ENCODE measurements around the gene SGSH.

SGSH gene

DNA sequence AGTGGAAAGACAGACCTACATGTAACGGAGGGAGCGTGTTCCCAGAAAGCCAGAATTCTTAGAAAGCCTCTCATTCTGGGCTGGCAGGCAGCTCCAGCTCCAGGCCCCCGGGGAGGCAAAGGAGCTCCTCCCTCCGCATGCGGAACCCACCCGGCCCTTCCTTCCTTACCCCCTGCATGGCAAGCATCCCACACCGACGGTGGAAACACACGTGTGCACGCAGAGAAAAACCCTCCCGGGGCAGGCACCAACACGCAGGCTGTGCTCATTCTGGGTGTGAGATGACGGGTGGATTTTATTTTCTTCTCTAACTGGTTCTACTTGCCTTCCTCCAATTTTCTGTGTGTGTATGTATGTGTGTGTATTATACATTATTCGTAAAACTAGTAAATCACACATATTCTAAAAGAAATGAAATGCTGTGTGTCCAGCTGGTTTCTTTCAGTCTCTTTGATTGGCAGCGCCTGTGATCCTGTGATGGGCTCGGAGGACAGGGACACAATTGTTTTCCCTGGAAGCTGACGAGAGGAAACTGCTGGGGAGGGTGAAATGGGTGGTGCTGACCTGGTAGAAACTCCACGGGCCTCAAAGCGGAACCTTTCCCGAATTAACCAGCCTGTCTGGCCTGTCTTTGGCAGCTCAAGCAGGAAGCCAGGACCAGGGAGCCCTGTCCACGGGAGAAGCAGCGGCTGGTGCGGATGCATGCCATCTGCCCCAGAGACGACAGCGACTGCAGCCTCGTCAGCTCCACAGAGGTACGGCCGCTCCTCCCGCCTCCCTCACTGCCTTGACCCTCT is 28.1 kb downstream of the SGSH start:
- Histone ChIP-seq H3K9ac (ENCODE audit: low read depth, low read length, poor library complexity, severe bottlenecking) (no peak overlapping the region), H3K4me3 (ENCODE audit: low read length, poor library complexity, severe bottlenecking) (no peak overlapping the region), H3K27me3 (ENCODE audit: insufficient read depth, low read length, poor library complexity, severe bottlenecking) (no peaks in the 10 kb centered on the region), H3K4me1 (ENCODE audit: insufficient read depth, low read length, poor library complexity, severe bottlenecking) (no peaks in the 10 kb centered on the region), H3K79me2 (ENCODE audit: insufficient read depth, low read length) (no peaks in the 10 kb centered on the region), H3K4me2 (ENCODE audit: low read depth, low read length, poor library complexity, severe bottlenecking) (no peak overlapping the region), H4K20me1 (ENCODE audit: insufficient read depth, low read length, poor library complexity, severe bottlenecking) (no peaks in the 10 kb centered on the region), H2AFZ (ENCODE audit: low read length) (no peak overlapping the region), H3K36me3 (ENCODE audit: insufficient read depth, low read length) (no peaks in the 10 kb centered on the region), H3K9me2 (replicated peaks; ENCODE audit: low read depth, low read length) (no peaks in the 10 kb centered on the region), H3K9me3 (ENCODE audit: insufficient read depth, low read depth, low read length) (no peaks in the 10 kb centered on the region), H3F3A (ENCODE audit: low read depth) (no peaks in the 10 kb centered on the region)
- no peak for TF ChIP-seq EZH2phosphoT487 (IDR thresholded peaks at IDR 0.05; ENCODE audit: borderline replicate concordance)
- TF ChIP-seq, protein P1, sequence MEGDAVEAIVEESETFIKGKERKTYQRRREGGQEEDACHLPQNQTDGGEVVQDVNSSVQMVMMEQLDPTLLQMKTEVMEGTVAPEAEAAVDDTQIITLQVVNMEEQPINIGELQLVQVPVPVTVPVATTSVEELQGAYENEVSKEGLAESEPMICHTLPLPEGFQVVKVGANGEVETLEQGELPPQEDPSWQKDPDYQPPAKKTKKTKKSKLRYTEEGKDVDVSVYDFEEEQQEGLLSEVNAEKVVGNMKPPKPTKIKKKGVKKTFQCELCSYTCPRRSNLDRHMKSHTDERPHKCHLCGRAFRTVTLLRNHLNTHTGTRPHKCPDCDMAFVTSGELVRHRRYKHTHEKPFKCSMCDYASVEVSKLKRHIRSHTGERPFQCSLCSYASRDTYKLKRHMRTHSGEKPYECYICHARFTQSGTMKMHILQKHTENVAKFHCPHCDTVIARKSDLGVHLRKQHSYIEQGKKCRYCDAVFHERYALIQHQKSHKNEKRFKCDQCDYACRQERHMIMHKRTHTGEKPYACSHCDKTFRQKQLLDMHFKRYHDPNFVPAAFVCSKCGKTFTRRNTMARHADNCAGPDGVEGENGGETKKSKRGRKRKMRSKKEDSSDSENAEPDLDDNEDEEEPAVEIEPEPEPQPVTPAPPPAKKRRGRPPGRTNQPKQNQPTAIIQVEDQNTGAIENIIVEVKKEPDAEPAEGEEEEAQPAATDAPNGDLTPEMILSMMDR (conservative IDR thresholded peaks at IDR 0.05; ENCODE audit: low read length): no peak

DNA sequence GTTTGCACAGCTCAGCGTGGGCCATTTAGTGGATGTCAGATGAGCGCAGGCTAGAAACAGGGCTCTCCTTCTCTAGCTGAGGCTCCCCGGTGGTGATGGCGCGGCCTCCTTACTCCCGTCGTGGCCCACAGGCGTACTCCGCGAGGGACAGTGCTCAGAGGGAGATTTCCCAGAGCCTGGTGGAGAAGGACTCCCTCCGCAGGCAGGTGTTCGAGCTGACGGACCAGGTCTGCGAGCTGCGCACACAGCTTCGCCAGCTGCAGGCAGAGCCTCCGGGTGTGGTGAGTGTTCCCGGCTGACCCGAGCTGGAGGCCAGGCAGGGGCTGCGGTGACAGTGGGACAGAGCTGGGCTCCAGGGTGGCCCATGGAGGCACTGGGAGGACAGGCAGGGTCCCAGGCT is 28.9 kb downstream of the SGSH start:
- no peak for TF ChIP-seq EZH2phosphoT487 (IDR thresholded peaks at IDR 0.05; ENCODE audit: borderline replicate concordance)
- no peaks in the 10 kb centered on the region for H3K79me2 ChIP-seq (ENCODE audit: insufficient read depth, low read length)
- no peak overlapping the region for H3K4me3 ChIP-seq (ENCODE audit: low read length, poor library complexity, severe bottlenecking)
- H3K4me2 ChIP-seq (ENCODE audit: low read depth, low read length, poor library complexity, severe bottlenecking): no peak overlapping the region
- H2AFZ ChIP-seq (ENCODE audit: low read length): no peak overlapping the region
- no peaks in the 10 kb centered on the region for H3F3A ChIP-seq (ENCODE audit: low read depth)
- no peaks in the 10 kb centered on the region for H3K27me3 ChIP-seq (ENCODE audit: insufficient read depth, low read length, poor library complexity, severe bottlenecking)
- no peaks in the 10 kb centered on the region for H4K20me1 ChIP-seq (ENCODE audit: insufficient read depth, low read length, poor library complexity, severe bottlenecking)
- H3K9me2 ChIP-seq (replicated peaks; ENCODE audit: low read depth, low read length): no peaks in the 10 kb centered on the region
- no peaks in the 10 kb centered on the region for H3K4me1 ChIP-seq (ENCODE audit: insufficient read depth, low read length, poor library complexity, severe bottlenecking)
- no peaks in the 10 kb centered on the region for H3K36me3 ChIP-seq (ENCODE audit: insufficient read depth, low read length)
- no peaks in the 10 kb centered on the region for H3K9me3 ChIP-seq (ENCODE audit: insufficient read depth, low read depth, low read length)
- no peak overlapping the region for H3K9ac ChIP-seq (ENCODE audit: low read depth, low read length, poor library complexity, severe bottlenecking)

GRCh38 chr17:80190716-80191115 is 29.4 kb downstream of the SGSH start:
- no peaks in the 10 kb centered on the region for H3K36me3 ChIP-seq (ENCODE audit: insufficient read depth, low read length)
- H3K79me2 ChIP-seq (ENCODE audit: insufficient read depth, low read length): no peaks in the 10 kb centered on the region
- H3K9ac ChIP-seq (ENCODE audit: low read depth, low read length, poor library complexity, severe bottlenecking): no peak overlapping the region
- H3K9me2 ChIP-seq (replicated peaks; ENCODE audit: low read depth, low read length): no peaks in the 10 kb centered on the region
- no peaks in the 10 kb centered on the region for H3K4me1 ChIP-seq (ENCODE audit: insufficient read depth, low read length, poor library complexity, severe bottlenecking)
- no peaks in the 10 kb centered on the region for H3K9me3 ChIP-seq (ENCODE audit: insufficient read depth, low read depth, low read length)
- H3K4me2 ChIP-seq (ENCODE audit: low read depth, low read length, poor library complexity, severe bottlenecking): no peak overlapping the region
- no peaks in the 10 kb centered on the region for H3K27me3 ChIP-seq (ENCODE audit: insufficient read depth, low read length, poor library complexity, severe bottlenecking)
- H3F3A ChIP-seq (ENCODE audit: low read depth): no peaks in the 10 kb centered on the region
- no peak overlapping the region for H2AFZ ChIP-seq (ENCODE audit: low read length)
- H4K20me1 ChIP-seq (ENCODE audit: insufficient read depth, low read length, poor library complexity, severe bottlenecking): no peaks in the 10 kb centered on the region
- TF ChIP-seq, protein P1 (conservative IDR thresholded peaks at IDR 0.05; ENCODE audit: low read length): no peak
- no peak for TF ChIP-seq EZH2phosphoT487 (IDR thresholded peaks at IDR 0.05; ENCODE audit: borderline replicate concordance)
- no peak overlapping the region for H3K4me3 ChIP-seq (ENCODE audit: low read length, poor library complexity, severe bottlenecking)

GRCh38 chr17:80189611-80190010 is 30.5 kb downstream of the SGSH start:
- Histone ChIP-seq H3K79me2 (ENCODE audit: insufficient read depth, low read length) (no peaks in the 10 kb centered on the region), H3K9ac (ENCODE audit: low read depth, low read length, poor library complexity, severe bottlenecking) (no peak overlapping the region), H3K9me2 (replicated peaks; ENCODE audit: low read depth, low read length) (no peaks in the 10 kb centered on the region), H3K4me1 (ENCODE audit: insufficient read depth, low read length, poor library complexity, severe bottlenecking) (no peaks in the 10 kb centered on the region), H3K36me3 (ENCODE audit: insufficient read depth, low read length) (no peaks in the 10 kb centered on the region), H3K4me2 (ENCODE audit: low read depth, low read length, poor library complexity, severe bottlenecking) (no peak overlapping the region), H3K27me3 (ENCODE audit: insufficient read depth, low read length, poor library complexity, severe bottlenecking) (no peaks in the 10 kb centered on the region), H3K4me3 (ENCODE audit: low read length, poor library complexity, severe bottlenecking) (no peak overlapping the region), H3F3A (ENCODE audit: low read depth) (no peaks in the 10 kb centered on the region), H3K9me3 (ENCODE audit: insufficient read depth, low read depth, low read length) (no peaks in the 10 kb centered on the region), H4K20me1 (ENCODE audit: insufficient read depth, low read length, poor library complexity, severe bottlenecking) (no peaks in the 10 kb centered on the region), H2AFZ (ENCODE audit: low read length) (no peak overlapping the region)
- TF ChIP-seq, protein P1 (conservative IDR thresholded peaks at IDR 0.05; ENCODE audit: low read length): no peak
- no peak for TF ChIP-seq EZH2phosphoT487 (IDR thresholded peaks at IDR 0.05; ENCODE audit: borderline replicate concordance)
